A673 (cell line): ENCODE measurements around the gene SPP2. TPM values are rescaled to one million over a fixed set of nuclear protein-coding genes. Genes with fewer than 3 reads are reported as not detected.

Experiments
- BruUV-seq: library from RNA; stranded (reverse); fragments of 400-500 nt; replicated peaks from 2 replicates; lab custom pipeline; 2021; lab: Mats Ljungman, UMichigan
- CTCF ChIA-PET: fragments of 300-600 bp; sonication (Branson Sonifier 250); formaldehyde crosslinking; loops from one replicate; lab custom pipeline; 2022; ENCODE audit warnings: antibody characterized with exemption; lab: Charles Lee
- POLR2A ChIA-PET: fragments of 300-600 bp; sonication (Branson Sonifier 250); formaldehyde crosslinking; loops from one replicate; lab custom pipeline; 2022; ENCODE audit warnings: antibody characterized with exemption; ENCODE audit not compliant: low non-redundant PET; lab: Charles Lee
- DNase-seq: peaks from one replicate; pipeline ENCODE4 v3.0.0-alpha.2; 2015; ENCODE audit warnings: low spot score
- H3K27ac ChIP-seq: fragments of 200-600 bp; sonication (generic); 2 replicates; pipeline ENCODE4 v1.5.1; 2016; ENCODE audit warnings: mixed run types, low read depth, mild to moderate bottlenecking, mixed read lengths, antibody characterized with exemption, low read length; ENCODE audit not compliant: poor library complexity, severe bottlenecking
- H3K27me3 ChIP-seq: fragments of 200-600 bp; sonication (generic); replicated peaks from 2 replicates; pipeline ENCODE4 v1.6.1; 2017; ENCODE audit warnings: mixed run types, low read depth, mild to moderate bottlenecking, mixed read lengths, antibody characterized with exemption, low read length; ENCODE audit not compliant: insufficient read depth, poor library complexity
- H3K36me3 ChIP-seq: fragments of 200-600 bp; sonication (generic); 2 replicates; pipeline ENCODE4 v1.6.1; 2016; ENCODE audit warnings: mixed run types, mild to moderate bottlenecking, mixed read lengths, antibody characterized with exemption, low read length; ENCODE audit not compliant: insufficient read depth, poor library complexity, severe bottlenecking
- H3K4me1 ChIP-seq: fragments of 200-600 bp; sonication (generic); 2 replicates; pipeline ENCODE4 v1.6.1; 2017; ENCODE audit warnings: mixed run types, mild to moderate bottlenecking, mixed read lengths, antibody characterized with exemption, low read length; ENCODE audit not compliant: insufficient read depth, poor library complexity, severe bottlenecking
- H3K4me3 ChIP-seq: fragments of 200-600 bp; sonication (generic); 2 replicates; pipeline ENCODE4 v1.5.1; 2016; ENCODE audit warnings: low read depth, mixed run types, mild to moderate bottlenecking, mixed read lengths, low read length; ENCODE audit not compliant: poor library complexity, severe bottlenecking
- H3K9me3 ChIP-seq: fragments of 200-600 bp; sonication (generic); 2 replicates; pipeline ENCODE4 v1.6.1; 2016; ENCODE audit warnings: mixed run types, low read depth, mild to moderate bottlenecking, mixed read lengths, antibody characterized with exemption, low read length; ENCODE audit not compliant: poor library complexity, severe bottlenecking
- CTCF ChIP-seq: fragments of 300-800, 200-600 bp; sonication (generic); conservative IDR thresholded peaks from 2 replicates; pipeline ENCODE4 v1.5.1; 2017; ENCODE audit warnings: low read depth, mild to moderate bottlenecking, antibody characterized with exemption, low read length, moderate library complexity, mixed read lengths
- EZH2 ChIP-seq: fragments of 200-600 bp; sonication (generic); IDR thresholded peaks from 2 replicates; pipeline ENCODE4 v1.6.1; 2017; ENCODE audit warnings: borderline replicate concordance, low read depth, mild to moderate bottlenecking, mixed read lengths, antibody characterized with exemption, low read length; ENCODE audit not compliant: poor library complexity, severe bottlenecking
- intact Hi-C: fragments of 100-400 bp; cut with micrococcal nuclease; formaldehyde crosslinking; loops from one replicate; pipeline ENCODE4 v1.10.0; 2022; ENCODE audit not compliant: unreplicated experiment
- total RNA-seq: library from RNA; stranded (reverse); gene quantifications from 2 replicates; pipeline ENCODE4 v1.2.3, GENCODE V29; 2021

SPP2 gene
- total RNA-seq, 1 experiment from 2014 or later = not detected

DNA sequence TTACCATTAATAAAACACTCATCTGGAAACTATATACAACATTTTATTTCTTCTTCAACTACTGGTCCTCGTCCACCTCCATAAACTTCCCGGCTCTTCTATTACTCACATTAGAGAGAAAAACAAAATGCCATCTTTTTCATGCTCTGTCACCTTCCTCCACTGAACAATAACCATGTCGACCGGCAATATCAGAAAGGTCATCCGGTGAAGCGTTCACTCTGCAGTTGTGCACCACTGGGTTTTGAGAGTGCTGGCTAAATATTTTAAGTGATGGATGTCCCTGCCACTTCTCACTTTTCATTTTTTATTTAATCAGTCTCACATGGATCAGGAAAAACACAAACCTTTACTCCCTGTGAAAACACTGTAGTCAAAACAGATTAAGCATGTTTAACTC, 48.2 kb downstream of the SPP2 start:
- no peaks in the 10 kb centered on the region for H3K36me3 ChIP-seq
- H3K9me3 ChIP-seq = no peaks in the 10 kb centered on the region
- no peak for TF ChIP-seq EZH2
- no peak for TF ChIP-seq CTCF
- H3K27ac ChIP-seq = no peak overlapping the region
- ChIA-PET CTCF (no interaction called here), POLR2A (no interaction called here)
- H3K4me3 ChIP-seq = no peak overlapping the region
- intact Hi-C loops = no loop called here
- DNase-seq = no peak
- BruUV-seq = no TSS peak
- H3K4me1 ChIP-seq = no peaks in the 10 kb centered on the region
- H3K27me3 ChIP-seq = no peaks in the 10 kb centered on the region

DNA sequence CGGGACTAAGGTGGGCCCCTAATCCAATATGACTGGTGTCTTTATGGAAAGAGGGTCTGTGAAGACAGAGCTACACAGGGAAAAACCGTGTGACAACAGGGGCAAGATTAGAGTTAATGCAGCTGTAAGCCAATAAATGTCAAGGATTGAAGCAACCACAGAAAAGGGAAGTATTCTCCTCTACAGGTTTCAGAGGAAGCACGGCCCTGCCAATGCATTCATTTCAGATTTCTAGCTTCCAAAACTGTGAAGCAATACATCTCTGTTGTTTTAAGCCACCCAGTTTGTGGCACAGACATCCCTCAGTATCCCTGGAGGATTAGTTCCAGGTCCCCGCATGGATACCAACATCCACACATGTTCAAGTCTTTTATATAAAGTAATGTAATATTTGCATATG, 48.8 kb downstream of the SPP2 start:
- POLR2A ChIA-PET = no interaction called here
- no peak overlapping the region for H3K4me3 ChIP-seq
- no peaks in the 10 kb centered on the region for H3K4me1 ChIP-seq
- H3K27ac ChIP-seq = no peak overlapping the region
- no peaks in the 10 kb centered on the region for H3K36me3 ChIP-seq
- no TSS peak for BruUV-seq
- CTCF ChIA-PET = no interaction called here
- H3K9me3 ChIP-seq = no peaks in the 10 kb centered on the region
- TF ChIP-seq EZH2 = no peak
- no peak for TF ChIP-seq CTCF
- no peak for DNase-seq
- no peaks in the 10 kb centered on the region for H3K27me3 ChIP-seq
- intact Hi-C loops = no loop called here

DNA sequence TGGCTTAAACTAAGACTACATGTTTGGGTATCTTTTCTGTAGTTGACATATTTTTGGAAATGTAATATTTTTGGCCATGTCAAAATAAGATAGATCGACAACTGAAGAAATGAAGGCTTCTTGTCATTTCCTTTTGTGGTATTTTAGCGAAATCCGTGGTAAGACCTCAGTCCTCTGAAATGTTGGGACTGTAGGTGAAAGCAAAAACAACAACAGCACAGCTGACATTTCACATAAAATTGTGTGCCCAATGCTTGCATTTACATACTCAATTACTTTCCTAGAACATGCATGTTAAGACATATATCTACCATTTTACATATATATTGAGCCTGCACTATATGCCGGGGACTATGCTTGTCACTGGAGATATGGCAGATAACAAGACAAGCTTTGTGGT, 50.2 kb downstream of the SPP2 start:
- POLR2A ChIA-PET = no interaction called here
- BruUV-seq = no TSS peak

More for the DNA sequence above, 50.2 kb downstream of the SPP2 start:
- Histone ChIP-seq H3K27me3 (no peaks in the 10 kb centered on the region), H3K4me3 (no peak overlapping the region), H3K9me3 (no peaks in the 10 kb centered on the region), H3K36me3 (no peaks in the 10 kb centered on the region), H3K27ac (no peak overlapping the region), H3K4me1 (no peaks in the 10 kb centered on the region)
- DNase-seq = no peak
- intact Hi-C loops = no loop called here
- CTCF ChIA-PET = no interaction called here
- no peak for TF ChIP-seq EZH2
- no peak for TF ChIP-seq CTCF
